Immature natural killer cell (primary cell): Measurements from ENCODE around the gene TMCC3. TPM values are rescaled to one million over a fixed set of nuclear protein-coding genes. Genes with fewer than 3 reads are reported as not detected.

Experiments used
- DNase-seq, 3 donors: peaks; one replicate each; pipeline ENCODE4 v3.0.0; 2022; ENCODE audit warnings: mixed read lengths in 1 of 3
- H3K27ac Mint-ChIP-seq, 6 donors: one replicate each; pipeline ENCODE4 v1.8.0; 2020; ENCODE audit warnings: mixed read lengths in 6 of 6, mild to moderate bottlenecking in 5 of 6, inconsistent platforms in 4 of 6, moderate library complexity in 3 of 6
- H3K27me3 Mint-ChIP-seq, 3 donors: one replicate each; pipeline ENCODE4 v1.8.0; 2020 to 2021; ENCODE audit warnings: low read depth in 3 of 3, mild to moderate bottlenecking in 3 of 3, mixed read lengths in 3 of 3, moderate library complexity in 3 of 3, inconsistent platforms in 1 of 3
- H3K36me3 Mint-ChIP-seq, 3 donors: one replicate each; pipeline ENCODE4 v1.8.0; 2020; ENCODE audit warnings: mixed read lengths in 3 of 3, inconsistent platforms in 2 of 3, mild to moderate bottlenecking in 2 of 3
- H3K4me1 Mint-ChIP-seq, 2 donors: one replicate each; pipeline ENCODE4 v1.8.0; 2020; ENCODE audit warnings: inconsistent platforms in 2 of 2, mild to moderate bottlenecking in 2 of 2, mixed read lengths in 2 of 2, moderate library complexity in 1 of 2
- H3K4me3 Mint-ChIP-seq, 5 donors: one replicate each; pipeline ENCODE4 v1.8.0; 2020; ENCODE audit warnings: mild to moderate bottlenecking in 5 of 5, mixed read lengths in 5 of 5, inconsistent platforms in 3 of 5, moderate library complexity in 3 of 5
- H3K9me3 Mint-ChIP-seq, 6 donors: one replicate each; pipeline ENCODE4 v1.8.0; 2020; ENCODE audit warnings: mild to moderate bottlenecking in 6 of 6, mixed read lengths in 6 of 6, inconsistent platforms in 4 of 6, moderate library complexity in 3 of 6
- polyA plus RNA-seq, 3 donors: library from polyadenylated mRNA; unstranded; fragments of 300-500 nt; fragmentation: Illumina TruSeq; gene quantifications; one replicate each; pipeline ENCODE4 v1.2.3, GENCODE V29; 2021

Gene TMCC3
- polyA plus RNA-seq, 3 donors from 2014 or later: 12.4 to 19.2 (median 15.2) TPM

- H3K4me3 Mint-ChIP-seq: peak overlapping the region in 1 of 5 donors; percentile 64
- peak in 1 of 3 donors; percentile 19 for DNase-seq
These were observed 10.0 kb downstream of the TMCC3 start for GRCh38 chr12:94640134-94640928.

GRCh38 chr12:94638521-94638920 lies 11.8 kb downstream of the TMCC3 start:
- DNase-seq: no peak
- Mint-ChIP-seq H3K4me1 (peaks cover 26 to 39% of the 10 kb centered on the region in 2 donors), H3K27me3 (no peaks in the 10 kb centered on the region), H3K9me3 (no peaks in the 10 kb centered on the region), H3K27ac (no peak overlapping the region), H3K4me3 (no peak overlapping the region), H3K36me3 (peaks cover 0 to 10% (median 2%) of the 10 kb centered on the region in 3 donors)

More at GRCh38 chr12:94640134-94640928, 10.0 kb downstream of the TMCC3 start:
- peaks cover 0 to 7% (median 2%) of the 10 kb centered on the region in 3 donors for H3K36me3 Mint-ChIP-seq
- H3K27ac Mint-ChIP-seq: peak overlapping the region in 5 of 6 donors; percentile 15 to 89 (median 61)
- no peaks in the 10 kb centered on the region for H3K9me3 Mint-ChIP-seq
- H3K27me3 Mint-ChIP-seq: no peaks in the 10 kb centered on the region
- peaks cover 43 to 49% of the 10 kb centered on the region in 2 donors for H3K4me1 Mint-ChIP-seq

GRCh38 chr12:94637390-94638113 lies 12.8 kb downstream of the TMCC3 start:
- Mint-ChIP-seq H3K27ac (peak overlapping the region in 1 of 6 donors; percentile 9), H3K4me3 (no peak overlapping the region), H3K4me1 (peaks cover 17 to 29% of the 10 kb centered on the region in 2 donors), H3K9me3 (no peaks in the 10 kb centered on the region), H3K36me3 (peaks cover 0 to 10% (median 2%) of the 10 kb centered on the region in 3 donors), H3K27me3 (no peaks in the 10 kb centered on the region)
- no peak for DNase-seq

- no peaks in the 10 kb centered on the region for H3K27me3 Mint-ChIP-seq
These were observed 13.8 kb downstream of the TMCC3 start for GRCh38 chr12:94636462-94637085.

GRCh38 chr12:94634717-94635116 lies 15.6 kb downstream of the TMCC3 start:
- no peak overlapping the region for H3K27ac Mint-ChIP-seq
- peaks cover 0 to 9% (median 2%) of the 10 kb centered on the region in 3 donors for H3K36me3 Mint-ChIP-seq
- H3K9me3 Mint-ChIP-seq: no peaks in the 10 kb centered on the region
- H3K4me3 Mint-ChIP-seq: no peak overlapping the region
- H3K4me1 Mint-ChIP-seq: peaks cover 7 to 16% of the 10 kb centered on the region in 2 donors
- DNase-seq: no peak
- H3K27me3 Mint-ChIP-seq: no peaks in the 10 kb centered on the region

More at GRCh38 chr12:94636462-94637085, 13.8 kb downstream of the TMCC3 start:
- H3K9me3 Mint-ChIP-seq: no peaks in the 10 kb centered on the region
- peaks cover 16 to 26% of the 10 kb centered on the region in 2 donors for H3K4me1 Mint-ChIP-seq
- H3K4me3 Mint-ChIP-seq: no peak overlapping the region
- no peak for DNase-seq
- no peak overlapping the region for H3K27ac Mint-ChIP-seq
- H3K36me3 Mint-ChIP-seq: peaks cover 0 to 10% (median 2%) of the 10 kb centered on the region in 3 donors

GRCh38 chr12:94633401-94633800 lies 17.0 kb downstream of the TMCC3 start:
- Mint-ChIP-seq H3K36me3 (peaks cover 0 to 7% (median 2%) of the 10 kb centered on the region in 3 donors), H3K4me3 (no peak overlapping the region), H3K4me1 (peaks cover 7 to 13% of the 10 kb centered on the region in 2 donors), H3K27me3 (no peaks in the 10 kb centered on the region), H3K9me3 (no peaks in the 10 kb centered on the region), H3K27ac (no peak overlapping the region)
- no peak for DNase-seq

GRCh38 chr12:94631058-94631457 lies 19.3 kb downstream of the TMCC3 start:
- DNase-seq: no peak
- Mint-ChIP-seq H3K4me3 (no peak overlapping the region), H3K9me3 (no peaks in the 10 kb centered on the region), H3K4me1 (peaks cover 17 to 23% of the 10 kb centered on the region in 2 donors), H3K27me3 (no peaks in the 10 kb centered on the region), H3K27ac (no peak overlapping the region), H3K36me3 (peaks cover 0 to 11% (median 0%) of the 10 kb centered on the region in 3 donors)

GRCh38 chr12:94628819-94629472 lies 21.4 kb downstream of the TMCC3 start:
- Mint-ChIP-seq H3K4me1 (peaks cover 16 to 20% of the 10 kb centered on the region in 2 donors), H3K27ac (peak overlapping the region in 1 of 6 donors; percentile 25), H3K27me3 (no peaks in the 10 kb centered on the region), H3K4me3 (no peak overlapping the region), H3K9me3 (no peaks in the 10 kb centered on the region), H3K36me3 (peaks cover 0 to 15% (median 0%) of the 10 kb centered on the region in 3 donors)
- DNase-seq: no peak

- H3K4me1 Mint-ChIP-seq: peaks cover 16 to 21% of the 10 kb centered on the region in 2 donors
- no peaks in the 10 kb centered on the region for H3K9me3 Mint-ChIP-seq
- H3K36me3 Mint-ChIP-seq: peaks cover 0 to 15% (median 0%) of the 10 kb centered on the region in 3 donors
- H3K4me3 Mint-ChIP-seq: no peak overlapping the region
- DNase-seq: no peak
- peak overlapping the region in 1 of 6 donors; percentile 2 for H3K27ac Mint-ChIP-seq
- H3K27me3 Mint-ChIP-seq: no peaks in the 10 kb centered on the region
These were observed 22.0 kb downstream of the TMCC3 start for GRCh38 chr12:94628369-94628768.

- no peak for DNase-seq
- no peaks in the 10 kb centered on the region for H3K9me3 Mint-ChIP-seq
- peaks cover 31 to 40% of the 10 kb centered on the region in 2 donors for H3K4me1 Mint-ChIP-seq
- H3K27me3 Mint-ChIP-seq: no peaks in the 10 kb centered on the region
- peak overlapping the region in 2 of 6 donors; percentile 15 to 70 for H3K27ac Mint-ChIP-seq
- H3K4me3 Mint-ChIP-seq: no peak overlapping the region
- H3K36me3 Mint-ChIP-seq: peaks cover 0 to 11% (median 0%) of the 10 kb centered on the region in 3 donors
These were observed 24.8 kb downstream of the TMCC3 start for GRCh38 chr12:94625531-94625930.

- H3K4me3 Mint-ChIP-seq: no peak overlapping the region
- no peaks in the 10 kb centered on the region for H3K9me3 Mint-ChIP-seq
- peaks cover 37 to 45% of the 10 kb centered on the region in 2 donors for H3K4me1 Mint-ChIP-seq
- H3K27ac Mint-ChIP-seq: peak overlapping the region in 4 of 6 donors; percentile 25 to 91 (median 50)
- peaks cover 0 to 11% (median 0%) of the 10 kb centered on the region in 3 donors for H3K36me3 Mint-ChIP-seq
- DNase-seq: no peak
- H3K27me3 Mint-ChIP-seq: no peaks in the 10 kb centered on the region
These were observed 27.0 kb downstream of the TMCC3 start for GRCh38 chr12:94623161-94623920.

- H3K27ac Mint-ChIP-seq: peak overlapping the region; percentile 87 to 94 (median 92)
- H3K4me3 Mint-ChIP-seq: peak overlapping the region; percentile 71 to 91 (median 78)
- DNase-seq: no peak
- H3K27me3 Mint-ChIP-seq: no peaks in the 10 kb centered on the region
- H3K4me1 Mint-ChIP-seq: peaks cover 33 to 43% of the 10 kb centered on the region in 2 donors
- H3K36me3 Mint-ChIP-seq: peaks cover 0 to 11% (median 0%) of the 10 kb centered on the region in 3 donors
- H3K9me3 Mint-ChIP-seq: no peaks in the 10 kb centered on the region
These were observed 27.9 kb downstream of the TMCC3 start for GRCh38 chr12:94622475-94622874.
